SK-N-SH (cell line): ENCODE results near the gene OTUD4. TPM values are rescaled to one million over a fixed set of nuclear protein-coding genes. Genes with fewer than 3 reads are reported as not detected.
A peak's percentile ranks its signal among the peaks of the same experiment; 100 is the strongest.

Experiments used
- CTCF ChIA-PET: fragments of 300-600, 350-600 bp; formaldehyde crosslinking; extraction: SDS; loops from one replicate; lab custom pipeline; 2021; lab: Yijun Ruan, JAX
- POLR2A ChIA-PET: fragments of 350-600 bp; sonication (Branson Sonifier 250); formaldehyde crosslinking; extraction: SDS; loops from one replicate; lab custom pipeline; 2020; ENCODE audit warnings: antibody characterized with exemption, inconsistent platforms; lab: Yijun Ruan, JAX
- DNase-seq: peaks from one replicate; pipeline ENCODE4 v3.0.0; 2012
- H2AFZ ChIP-seq: fragments of 200-600 bp; sonication (generic); 2 replicates; pipeline ENCODE4 v1.8.1; 2016; ENCODE audit warnings: antibody characterized with exemption, mild to moderate bottlenecking, low read depth
- H3F3A ChIP-seq: fragments of 200-600 bp; sonication (generic); replicated peaks from 2 replicates; pipeline ENCODE3; 2016; ENCODE audit warnings: antibody characterized with exemption, mild to moderate bottlenecking; ENCODE audit not compliant: insufficient read depth
- H3K27ac ChIP-seq, 2 experiments: fragments of 200-500 bp in 1 of 2; fragments of 200-600 bp in 1 of 2; sonication (Bioruptor generic) in 1 of 2; sonication (generic), shearing (Covaris generic) in 1 of 2; 2 replicates each; pipeline versions ENCODE4 v1.5.1 to v1.6.1; 2014 to 2016; ENCODE audit warnings: low read depth in 2 of 2, inconsistent platforms in 1 of 2, low read length in 1 of 2, mild to moderate bottlenecking in 1 of 2, mixed read lengths in 1 of 2
- H3K27me3 ChIP-seq: fragments of 200-600 bp; sonication (generic), shearing (Covaris generic); 2 replicates; pipeline ENCODE4 v1.6.1; 2016; ENCODE audit warnings: mixed run types; ENCODE audit not compliant: insufficient read depth
- H3K36me3 ChIP-seq, 2 experiments: fragments of 200-500 bp in 1 of 2; fragments of 200-600 bp in 1 of 2; sonication (Bioruptor generic) in 1 of 2; sonication (generic) in 1 of 2; replicated peaks in 1 of 2; 2 replicates each; pipeline versions ENCODE3 to v1.5.1; 2014 to 2016; ENCODE audit warnings: low read length in 1 of 2, mild to moderate bottlenecking in 1 of 2; ENCODE audit not compliant: insufficient read depth in 2 of 2, control insufficient read depth in 1 of 2
- H3K4me1 ChIP-seq, 2 experiments: fragments of 200-500 bp in 1 of 2; fragments of 200-600 bp in 1 of 2; sonication (Bioruptor generic) in 1 of 2; sonication (generic), shearing (Covaris generic) in 1 of 2; 2 replicates each; pipeline versions ENCODE4 v1.5.1 to v1.6.1; 2014 to 2016; ENCODE audit warnings: low read depth in 1 of 2, low read length in 1 of 2, mixed run types in 1 of 2; ENCODE audit not compliant: insufficient read depth in 2 of 2, control insufficient read depth in 1 of 2
- H3K4me2 ChIP-seq: fragments of 200-600 bp; sonication (generic), shearing (Covaris generic); 2 replicates; pipeline ENCODE4 v1.6.1; 2017; ENCODE audit warnings: mixed run types
- H3K4me3 ChIP-seq, 2 experiments: fragments of 200-500 bp in 1 of 2; fragments of 200-600 bp in 1 of 2; sonication (Bioruptor generic) in 1 of 2; sonication (generic), shearing (Covaris generic) in 1 of 2; 2 replicates each; pipeline versions ENCODE4 v1.5.1 to v1.8.1; 2014 to 2016; ENCODE audit warnings: low read depth in 2 of 2, inconsistent platforms in 1 of 2, low read length in 1 of 2, mild to moderate bottlenecking in 1 of 2, mixed read lengths in 1 of 2, moderate library complexity in 1 of 2
- H3K79me2 ChIP-seq: fragments of 200-600 bp; sonication (generic); 2 replicates; pipeline ENCODE4 v1.8.1; 2017; ENCODE audit warnings: mild to moderate bottlenecking; ENCODE audit not compliant: insufficient read depth
- H3K9ac ChIP-seq: fragments of 200-600 bp; sonication (generic); 2 replicates; pipeline ENCODE4 v1.6.1; 2017; ENCODE audit warnings: mixed run types
- H3K9me2 ChIP-seq: fragments of 200-600 bp; sonication (generic); 2 replicates; pipeline ENCODE4 v1.6.1; 2017; ENCODE audit warnings: mixed run types
- H3K9me3 ChIP-seq: fragments of 200-600 bp; sonication (generic); 2 replicates; pipeline ENCODE4 v1.6.1; 2017; ENCODE audit warnings: mixed run types, mild to moderate bottlenecking, moderate library complexity
- H4K20me1 ChIP-seq: fragments of 200-600 bp; sonication (generic); 2 replicates; pipeline ENCODE4 v1.6.1; 2017; ENCODE audit warnings: mild to moderate bottlenecking, mixed run types; ENCODE audit not compliant: insufficient read depth
- CHD2 ChIP-seq: fragments of 150-350 bp; IDR thresholded peaks from 2 replicates; pipeline ENCODE4 v1.6.1; 2018; ENCODE audit warnings: low read length; ENCODE audit not compliant: partially characterized antibody
- EZH2phosphoT487 ChIP-seq: fragments of 200-600 bp; sonication (generic); IDR thresholded peaks from 2 replicates; pipeline ENCODE4 v1.6.1; 2017; ENCODE audit warnings: low read depth, mixed run types, mild to moderate bottlenecking, antibody characterized with exemption, moderate library complexity, borderline replicate concordance
- FOXJ3 ChIP-seq: sonication (generic); formaldehyde crosslinking; IDR thresholded peaks from 2 replicates; pipeline ENCODE4 v1.5.1; 2020; ENCODE audit warnings: mild to moderate bottlenecking, missing genetic modification reagents
- GABPA ChIP-seq: IDR thresholded peaks from 2 replicates; pipeline ENCODE4 v1.4.0; 2012; ENCODE audit warnings: low read depth, mild to moderate bottlenecking
- GATA2 ChIP-seq: sonication (generic); formaldehyde crosslinking; IDR thresholded peaks from 2 replicates; pipeline ENCODE4 v1.5.0; 2020; ENCODE audit warnings: mild to moderate bottlenecking, missing genetic modification reagents
- JUND ChIP-seq: IDR thresholded peaks from 2 replicates; pipeline ENCODE4 v1.4.0; 2012
- MEF2A ChIP-seq: IDR thresholded peaks from 2 replicates; pipeline ENCODE4 v1.4.0; 2012; ENCODE audit warnings: low read depth, borderline replicate concordance
- MXI1 ChIP-seq: IDR thresholded peaks from 2 replicates; pipeline ENCODE4 v1.6.1; 2012; ENCODE audit warnings: mild to moderate bottlenecking, low read depth, low read length, improper control_type of control experiment
- NFIC ChIP-seq: IDR thresholded peaks from 2 replicates; pipeline ENCODE4 v1.4.0; 2012; ENCODE audit warnings: borderline replicate concordance
- RAD21 ChIP-seq: IDR thresholded peaks from 2 replicates; pipeline ENCODE4 v1.6.1; 2012; ENCODE audit warnings: mild to moderate bottlenecking, low read length
- RCOR1 ChIP-seq: fragments of 150-350 bp; IDR thresholded peaks from 2 replicates; pipeline ENCODE4 v1.6.1; 2017; ENCODE audit warnings: antibody characterized with exemption, low read length
- RFX5 ChIP-seq: IDR thresholded peaks from 2 replicates; pipeline ENCODE4 v1.6.1; 2012; ENCODE audit warnings: mild to moderate bottlenecking, improper control_type of control experiment, low read length
- SIN3A ChIP-seq: IDR thresholded peaks from 2 replicates; pipeline ENCODE4 v1.6.1; 2012; ENCODE audit warnings: low read depth, mild to moderate bottlenecking, low read length, moderate library complexity, borderline replicate concordance
- SMC3 ChIP-seq: IDR thresholded peaks from 2 replicates; pipeline ENCODE4 v1.6.1; 2012; ENCODE audit warnings: low read depth, low read length, improper control_type of control experiment
- TAF1 ChIP-seq: IDR thresholded peaks from 2 replicates; pipeline ENCODE4 v1.6.1; 2012; ENCODE audit warnings: low read depth, mild to moderate bottlenecking, low read length, moderate library complexity, borderline replicate concordance
- TCF12 ChIP-seq: IDR thresholded peaks from 2 replicates; pipeline ENCODE4 v1.4.0; 2012
- WGBS: methylation state at CpG from one replicate; pipeline ENCODE4 v1.1.6; 2017; ENCODE audit warnings: low lambda C conversion rate; 5-methylcytosine and 5-hydroxymethylcytosine counted together
- polyA plus RNA-seq, 3 experiments: library from polyadenylated mRNA; depleted of rRNA; stranded (reverse); fragments of >200 nt; gene quantifications; 2 replicates each; pipeline ENCODE4 v1.2.3, GENCODE V29; 2012
- TF ChIP-seq, protein P1 (sequence below): IDR thresholded peaks from 2 replicates; pipeline ENCODE4 v1.6.1; 2012; ENCODE audit warnings: mild to moderate bottlenecking, low read depth, low read length, moderate library complexity
- TF ChIP-seq, protein P2 (sequence below): IDR thresholded peaks from 2 replicates; pipeline ENCODE4 v1.4.0; 2012; ENCODE audit warnings: low read depth, borderline replicate concordance
- TF ChIP-seq, protein P3 (sequence below): fragments of 200-600 bp; sonication (generic); IDR thresholded peaks from 2 replicates; pipeline ENCODE4 v1.6.1; 2017; ENCODE audit warnings: antibody characterized with exemption, mild to moderate bottlenecking, moderate library complexity
- TF ChIP-seq, protein P4 (sequence below): fragments of 150-350 bp; IDR thresholded peaks from 2 replicates; pipeline ENCODE4 v1.6.1; 2016; ENCODE audit warnings: mild to moderate bottlenecking, low read depth, low read length

Gene OTUD4
- polyA plus RNA-seq, 1 of the 3 experiments (the other 2 are of a cell fraction) = 8.5 TPM

DNA sequence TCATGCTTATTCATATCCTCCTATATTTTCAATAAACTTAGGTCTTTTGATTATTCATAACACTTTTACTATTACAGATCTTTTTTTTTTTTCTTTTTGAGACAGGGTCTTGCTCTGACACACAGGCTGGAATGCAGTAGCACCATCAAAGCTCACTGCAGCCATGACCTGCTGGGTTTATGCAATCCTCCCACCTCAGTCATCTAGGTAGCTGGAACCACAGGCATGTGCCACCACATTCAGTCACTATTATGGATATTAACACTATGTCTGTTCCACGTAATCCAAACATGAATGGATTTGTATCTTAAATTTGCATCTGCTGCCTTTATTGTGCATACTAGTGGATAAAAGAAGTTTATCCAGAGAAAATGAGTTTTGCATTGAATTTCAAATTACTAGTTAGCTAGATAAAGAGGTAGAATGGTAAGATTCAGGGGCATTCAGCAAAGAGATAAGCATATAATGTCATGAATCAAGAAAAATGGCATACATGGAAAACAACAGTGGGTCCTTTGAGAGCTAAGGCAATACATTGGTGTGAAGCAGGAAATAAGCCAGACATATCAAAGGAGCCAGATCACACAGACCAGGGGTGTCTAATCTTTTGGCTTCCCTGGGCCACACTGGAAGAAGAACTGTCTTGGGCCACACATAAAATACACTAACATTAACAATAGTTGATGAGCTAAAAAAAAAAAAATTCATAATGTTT lies 96.3 kb downstream of the OTUD4 start:
- Histone ChIP-seq H3K4me2 (no peak overlapping the region), H3K9ac (no peak overlapping the region), H3K27me3 (no peaks in the 10 kb centered on the region), H3K9me3 (no peaks in the 10 kb centered on the region), H3K36me3 (peaks cover 27 to 51% of the 10 kb centered on the region in 2 experiments), H3K79me2 (peaks cover 68% of the 10 kb centered on the region), H3K4me3 (no peak overlapping the region), H3K4me1 (peaks cover 0 to 2% of the 10 kb centered on the region in 2 experiments; a peak in 1 of 4 replicates), H4K20me1 (no peaks in the 10 kb centered on the region), H2AFZ (no peak overlapping the region), H3K9me2 (no peaks in the 10 kb centered on the region), H3K27ac (peak overlapping the region in 1 of 2 experiments; percentile 25; a peak in 1 of 4 replicates), H3F3A (peaks cover 10% of the 10 kb centered on the region)
- ChIA-PET POLR2A (no interaction called here), CTCF (interaction anchor here (1.6 kb wide), 1 partner anchor 14 kb away, joined by 4 read pairs; the partner anchor contains the start of genes ABCE1 and ANAPC10)
- 95% methylated on average over 1 of the region's 1 CpG for WGBS
- no peak for TF ChIP-seq GATA2 (CRISPR knock-in tag)
- no peak for TF ChIP-seq JUND
- TF ChIP-seq, protein P1, sequence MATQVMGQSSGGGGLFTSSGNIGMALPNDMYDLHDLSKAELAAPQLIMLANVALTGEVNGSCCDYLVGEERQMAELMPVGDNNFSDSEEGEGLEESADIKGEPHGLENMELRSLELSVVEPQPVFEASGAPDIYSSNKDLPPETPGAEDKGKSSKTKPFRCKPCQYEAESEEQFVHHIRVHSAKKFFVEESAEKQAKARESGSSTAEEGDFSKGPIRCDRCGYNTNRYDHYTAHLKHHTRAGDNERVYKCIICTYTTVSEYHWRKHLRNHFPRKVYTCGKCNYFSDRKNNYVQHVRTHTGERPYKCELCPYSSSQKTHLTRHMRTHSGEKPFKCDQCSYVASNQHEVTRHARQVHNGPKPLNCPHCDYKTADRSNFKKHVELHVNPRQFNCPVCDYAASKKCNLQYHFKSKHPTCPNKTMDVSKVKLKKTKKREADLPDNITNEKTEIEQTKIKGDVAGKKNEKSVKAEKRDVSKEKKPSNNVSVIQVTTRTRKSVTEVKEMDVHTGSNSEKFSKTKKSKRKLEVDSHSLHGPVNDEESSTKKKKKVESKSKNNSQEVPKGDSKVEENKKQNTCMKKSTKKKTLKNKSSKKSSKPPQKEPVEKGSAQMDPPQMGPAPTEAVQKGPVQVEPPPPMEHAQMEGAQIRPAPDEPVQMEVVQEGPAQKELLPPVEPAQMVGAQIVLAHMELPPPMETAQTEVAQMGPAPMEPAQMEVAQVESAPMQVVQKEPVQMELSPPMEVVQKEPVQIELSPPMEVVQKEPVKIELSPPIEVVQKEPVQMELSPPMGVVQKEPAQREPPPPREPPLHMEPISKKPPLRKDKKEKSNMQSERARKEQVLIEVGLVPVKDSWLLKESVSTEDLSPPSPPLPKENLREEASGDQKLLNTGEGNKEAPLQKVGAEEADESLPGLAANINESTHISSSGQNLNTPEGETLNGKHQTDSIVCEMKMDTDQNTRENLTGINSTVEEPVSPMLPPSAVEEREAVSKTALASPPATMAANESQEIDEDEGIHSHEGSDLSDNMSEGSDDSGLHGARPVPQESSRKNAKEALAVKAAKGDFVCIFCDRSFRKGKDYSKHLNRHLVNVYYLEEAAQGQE = no peak
- TF ChIP-seq SMC3 = no peak
- no peak for TF ChIP-seq RCOR1
- TF ChIP-seq NFIC = no peak
- no peak for TF ChIP-seq RAD21
- no peak for TF ChIP-seq FOXJ3 (CRISPR knock-in tag)
- TF ChIP-seq, protein P2, sequence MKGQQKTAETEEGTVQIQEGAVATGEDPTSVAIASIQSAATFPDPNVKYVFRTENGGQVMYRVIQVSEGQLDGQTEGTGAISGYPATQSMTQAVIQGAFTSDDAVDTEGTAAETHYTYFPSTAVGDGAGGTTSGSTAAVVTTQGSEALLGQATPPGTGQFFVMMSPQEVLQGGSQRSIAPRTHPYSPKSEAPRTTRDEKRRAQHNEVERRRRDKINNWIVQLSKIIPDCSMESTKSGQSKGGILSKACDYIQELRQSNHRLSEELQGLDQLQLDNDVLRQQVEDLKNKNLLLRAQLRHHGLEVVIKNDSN = no peak
- no peak for TF ChIP-seq MXI1
- no peak for TF ChIP-seq TAF1
- TF ChIP-seq GABPA = no peak
- TF ChIP-seq EZH2phosphoT487 = no peak
- no peak for TF ChIP-seq SIN3A
- TF ChIP-seq, protein P3, sequence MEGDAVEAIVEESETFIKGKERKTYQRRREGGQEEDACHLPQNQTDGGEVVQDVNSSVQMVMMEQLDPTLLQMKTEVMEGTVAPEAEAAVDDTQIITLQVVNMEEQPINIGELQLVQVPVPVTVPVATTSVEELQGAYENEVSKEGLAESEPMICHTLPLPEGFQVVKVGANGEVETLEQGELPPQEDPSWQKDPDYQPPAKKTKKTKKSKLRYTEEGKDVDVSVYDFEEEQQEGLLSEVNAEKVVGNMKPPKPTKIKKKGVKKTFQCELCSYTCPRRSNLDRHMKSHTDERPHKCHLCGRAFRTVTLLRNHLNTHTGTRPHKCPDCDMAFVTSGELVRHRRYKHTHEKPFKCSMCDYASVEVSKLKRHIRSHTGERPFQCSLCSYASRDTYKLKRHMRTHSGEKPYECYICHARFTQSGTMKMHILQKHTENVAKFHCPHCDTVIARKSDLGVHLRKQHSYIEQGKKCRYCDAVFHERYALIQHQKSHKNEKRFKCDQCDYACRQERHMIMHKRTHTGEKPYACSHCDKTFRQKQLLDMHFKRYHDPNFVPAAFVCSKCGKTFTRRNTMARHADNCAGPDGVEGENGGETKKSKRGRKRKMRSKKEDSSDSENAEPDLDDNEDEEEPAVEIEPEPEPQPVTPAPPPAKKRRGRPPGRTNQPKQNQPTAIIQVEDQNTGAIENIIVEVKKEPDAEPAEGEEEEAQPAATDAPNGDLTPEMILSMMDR = no peak
- TF ChIP-seq TCF12 = no peak
- TF ChIP-seq, protein P4, sequence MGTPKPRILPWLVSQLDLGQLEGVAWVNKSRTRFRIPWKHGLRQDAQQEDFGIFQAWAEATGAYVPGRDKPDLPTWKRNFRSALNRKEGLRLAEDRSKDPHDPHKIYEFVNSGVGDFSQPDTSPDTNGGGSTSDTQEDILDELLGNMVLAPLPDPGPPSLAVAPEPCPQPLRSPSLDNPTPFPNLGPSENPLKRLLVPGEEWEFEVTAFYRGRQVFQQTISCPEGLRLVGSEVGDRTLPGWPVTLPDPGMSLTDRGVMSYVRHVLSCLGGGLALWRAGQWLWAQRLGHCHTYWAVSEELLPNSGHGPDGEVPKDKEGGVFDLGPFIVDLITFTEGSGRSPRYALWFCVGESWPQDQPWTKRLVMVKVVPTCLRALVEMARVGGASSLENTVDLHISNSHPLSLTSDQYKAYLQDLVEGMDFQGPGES = no peak
- TF ChIP-seq MEF2A = no peak
- no peak for TF ChIP-seq RFX5
- no peak for TF ChIP-seq CHD2
- no peak for DNase-seq
